MCF 10A (cell line): Measurements from ENCODE around the gene STXBP3. TPM values are rescaled to one million over a fixed set of nuclear protein-coding genes. Genes with fewer than 3 reads are reported as not detected.

Experiments
- BruUV-seq: library from RNA; stranded (reverse); fragments of 400-500 nt; replicated peaks from 2 replicates; lab custom pipeline; 2021; lab: Mats Ljungman, UMichigan
- CTCF ChIA-PET: fragments of 300-600 bp; sonication (Branson Sonifier 250); formaldehyde crosslinking; extraction: SDS; loops from one replicate; lab custom pipeline; 2021; ENCODE audit warnings: antibody characterized with exemption, inconsistent platforms; lab: Yijun Ruan, JAX
- POLR2A ChIA-PET: fragments of 300-600, 350-650 bp; sonication (Branson Sonifier 250); formaldehyde crosslinking; extraction: SDS; loops from one replicate; lab custom pipeline; 2020; ENCODE audit warnings: antibody characterized with exemption, inconsistent platforms; lab: Yijun Ruan, JAX
- DNase-seq: peaks from one replicate; pipeline ENCODE4 v3.0.0-alpha.2; 2018; ENCODE audit not compliant: unreplicated experiment
- H3K27ac Mint-ChIP-seq: one replicate; pipeline ENCODE4 v1.8.0; 2022; ENCODE audit warnings: mild to moderate bottlenecking, low read depth, mixed read lengths; ENCODE audit not compliant: unreplicated experiment
- H3K27me3 Mint-ChIP-seq: one replicate; pipeline ENCODE4 v1.8.0; 2022; ENCODE audit warnings: mixed read lengths; ENCODE audit not compliant: insufficient read depth, unreplicated experiment
- H3K36me3 Mint-ChIP-seq: one replicate; pipeline ENCODE4 v1.8.0; 2022; ENCODE audit warnings: mild to moderate bottlenecking, moderate library complexity, mixed read lengths; ENCODE audit not compliant: insufficient read depth, unreplicated experiment
- H3K4me1 Mint-ChIP-seq: one replicate; pipeline ENCODE4 v1.8.0; 2022; ENCODE audit warnings: mixed read lengths; ENCODE audit not compliant: insufficient read depth, unreplicated experiment
- H3K4me3 Mint-ChIP-seq: one replicate; pipeline ENCODE4 v1.8.0; 2022; ENCODE audit warnings: mild to moderate bottlenecking, moderate library complexity, mixed read lengths; ENCODE audit not compliant: unreplicated experiment
- H3K9me3 Mint-ChIP-seq: one replicate; pipeline ENCODE4 v1.8.0; 2022; ENCODE audit warnings: mixed read lengths; ENCODE audit not compliant: unreplicated experiment
- intact Hi-C: fragments of 100-400 bp; cut with micrococcal nuclease; formaldehyde crosslinking; loops from 2 replicates; pipeline ENCODE4 v1.14.1; 2022
- total RNA-seq: library from RNA; stranded (reverse); gene quantifications from 2 replicates; pipeline ENCODE4 v1.2.3, GENCODE V29; 2022
- TF ChIP-seq, protein P1 (sequence below): fragments of 200-600 bp; IDR thresholded peaks from one replicate; pipeline ENCODE4 v1.8.0; 2022; ENCODE audit warnings: antibody characterized with exemption, mild to moderate bottlenecking; ENCODE audit not compliant: unreplicated experiment

Gene STXBP3
- total RNA-seq, 1 experiment from 2014 or later = 47.4 TPM

DNA sequence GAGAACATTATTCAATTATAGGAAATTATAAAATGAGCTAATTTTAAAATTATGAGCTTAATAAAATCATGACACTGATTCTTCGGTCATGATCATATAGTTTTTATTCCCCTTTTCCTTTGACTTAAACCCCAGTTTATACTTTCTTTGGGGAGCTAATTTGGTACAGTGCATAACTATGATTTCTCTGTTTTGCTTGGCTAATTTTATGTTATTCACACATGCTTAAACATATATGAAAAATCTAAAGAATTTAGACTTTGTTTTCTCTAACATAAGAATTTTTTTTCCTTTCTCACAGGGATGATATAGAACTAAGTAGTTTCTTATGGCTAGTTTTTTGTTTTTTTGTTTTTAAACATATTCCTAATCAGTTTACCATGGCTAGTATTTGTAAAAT, 52.5 kb downstream of the STXBP3 start:
- no peak for DNase-seq
- TF ChIP-seq, protein P1, sequence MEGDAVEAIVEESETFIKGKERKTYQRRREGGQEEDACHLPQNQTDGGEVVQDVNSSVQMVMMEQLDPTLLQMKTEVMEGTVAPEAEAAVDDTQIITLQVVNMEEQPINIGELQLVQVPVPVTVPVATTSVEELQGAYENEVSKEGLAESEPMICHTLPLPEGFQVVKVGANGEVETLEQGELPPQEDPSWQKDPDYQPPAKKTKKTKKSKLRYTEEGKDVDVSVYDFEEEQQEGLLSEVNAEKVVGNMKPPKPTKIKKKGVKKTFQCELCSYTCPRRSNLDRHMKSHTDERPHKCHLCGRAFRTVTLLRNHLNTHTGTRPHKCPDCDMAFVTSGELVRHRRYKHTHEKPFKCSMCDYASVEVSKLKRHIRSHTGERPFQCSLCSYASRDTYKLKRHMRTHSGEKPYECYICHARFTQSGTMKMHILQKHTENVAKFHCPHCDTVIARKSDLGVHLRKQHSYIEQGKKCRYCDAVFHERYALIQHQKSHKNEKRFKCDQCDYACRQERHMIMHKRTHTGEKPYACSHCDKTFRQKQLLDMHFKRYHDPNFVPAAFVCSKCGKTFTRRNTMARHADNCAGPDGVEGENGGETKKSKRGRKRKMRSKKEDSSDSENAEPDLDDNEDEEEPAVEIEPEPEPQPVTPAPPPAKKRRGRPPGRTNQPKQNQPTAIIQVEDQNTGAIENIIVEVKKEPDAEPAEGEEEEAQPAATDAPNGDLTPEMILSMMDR = no peak
- Mint-ChIP-seq H3K9me3 (no peaks in the 10 kb centered on the region), H3K4me3 (no peak overlapping the region), H3K36me3 (peaks cover 85% of the 10 kb centered on the region), H3K4me1 (peaks cover 7% of the 10 kb centered on the region), H3K27me3 (no peaks in the 10 kb centered on the region), H3K27ac (no peak overlapping the region)
- intact Hi-C loops = no loop called here
- POLR2A ChIA-PET = interaction anchor here (0.5 to 0.9 kb wide), 3 partner anchors 18 to 214 kb away, joined by 3 read pairs; no protein-coding TSS in a partner anchor
- no TSS peak for BruUV-seq
- CTCF ChIA-PET = interaction anchor here (0.6 kb wide), 2 partner anchors 169 to 201 kb away, joined by 3 to 6 read pairs; no protein-coding TSS in a partner anchor

DNA sequence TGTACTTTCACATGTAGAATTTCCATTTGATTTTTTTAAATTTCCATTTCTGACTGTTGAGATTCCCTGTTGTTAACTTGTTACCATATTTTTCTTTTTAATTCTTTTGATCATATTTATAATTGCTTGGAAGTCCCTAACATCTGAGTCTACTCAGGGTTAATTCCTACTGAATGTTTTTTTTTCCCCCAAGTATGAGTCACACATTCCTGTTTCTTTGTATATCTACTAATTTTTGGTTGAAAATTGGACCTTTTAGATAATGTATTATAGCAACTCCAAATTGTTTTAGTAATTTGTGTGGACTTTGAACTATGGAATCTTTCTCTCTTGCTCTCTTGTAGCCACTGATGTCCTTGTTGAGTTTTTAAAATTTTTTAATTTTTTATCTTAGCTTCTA, 54.6 kb downstream of the STXBP3 start:
- Mint-ChIP-seq H3K4me1 (peaks cover 7% of the 10 kb centered on the region), H3K36me3 (peaks cover 83% of the 10 kb centered on the region), H3K27me3 (no peaks in the 10 kb centered on the region), H3K9me3 (no peaks in the 10 kb centered on the region), H3K27ac (peak overlapping the region; percentile 72), H3K4me3 (no peak overlapping the region)
- intact Hi-C loops = no loop called here
- DNase-seq = no peak
- POLR2A ChIA-PET = interaction anchor here (0.7 kb wide), 1 partner anchor 11 kb away, joined by 5 read pairs; no protein-coding TSS in a partner anchor
- TF ChIP-seq, protein P1 = no peak
- CTCF ChIA-PET = interaction anchor here (0.7 kb wide), 1 partner anchor 690 kb away, joined by 3 read pairs; no protein-coding TSS in a partner anchor
- BruUV-seq = no TSS peak

DNA sequence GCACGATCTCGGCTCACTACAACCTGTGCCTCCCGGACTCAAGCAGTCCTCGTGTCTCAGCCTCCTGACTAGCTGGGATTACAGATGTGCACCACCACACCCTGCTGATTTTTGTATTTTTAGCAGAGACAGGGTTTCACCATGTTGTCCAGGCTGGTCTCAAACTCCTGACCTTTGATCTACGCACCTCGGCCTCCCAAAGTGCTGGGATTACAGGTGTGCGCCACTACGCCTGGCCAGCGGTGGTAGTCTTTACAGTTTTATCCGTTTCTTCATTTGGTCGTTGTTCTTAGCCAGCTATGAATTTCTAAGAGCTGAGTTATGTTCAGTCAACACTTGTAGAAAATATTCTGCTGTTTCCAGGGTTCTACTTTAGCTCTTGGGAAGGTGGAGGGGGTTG, 57.1 kb downstream of the STXBP3 start:
- H3K4me1 Mint-ChIP-seq = peaks cover 7% of the 10 kb centered on the region
- peak overlapping the region; percentile 88 for H3K27ac Mint-ChIP-seq
- H3K4me3 Mint-ChIP-seq = no peak overlapping the region
- H3K36me3 Mint-ChIP-seq = peaks cover 83% of the 10 kb centered on the region
- POLR2A ChIA-PET = no interaction called here
- H3K27me3 Mint-ChIP-seq = no peaks in the 10 kb centered on the region
- TF ChIP-seq, protein P1 = no peak
- H3K9me3 Mint-ChIP-seq = no peaks in the 10 kb centered on the region
- intact Hi-C loops = no loop called here
- CTCF ChIA-PET = interaction anchor here (0.6 to 0.7 kb wide), 2 partner anchors 83 to 1213 kb away, joined by 3 to 6 read pairs; no protein-coding TSS in a partner anchor
- BruUV-seq = no TSS peak
- no peak for DNase-seq

DNA sequence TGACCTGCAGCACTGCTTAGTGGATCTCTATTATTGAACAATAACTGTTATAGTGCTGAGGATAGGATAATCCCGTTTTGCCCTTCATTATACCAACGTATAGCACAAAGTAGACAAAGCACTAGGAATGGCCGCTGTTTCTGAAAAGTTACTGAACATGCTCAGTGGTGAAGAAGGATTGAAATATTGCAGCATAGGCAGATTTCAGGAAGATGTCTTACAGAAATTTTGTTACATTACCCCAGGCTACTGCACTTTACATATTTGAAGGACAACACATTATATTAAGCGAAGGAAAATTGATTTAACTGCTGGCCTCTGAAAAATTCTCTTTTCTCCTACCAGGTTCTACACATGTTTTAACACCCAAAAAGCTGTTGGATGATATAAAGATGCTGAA, 62.0 kb downstream of the STXBP3 start:
- H3K9me3 Mint-ChIP-seq = no peaks in the 10 kb centered on the region
- ChIA-PET POLR2A (no interaction called here), CTCF (no interaction called here)
- no peaks in the 10 kb centered on the region for H3K27me3 Mint-ChIP-seq
- H3K36me3 Mint-ChIP-seq = peaks cover 63% of the 10 kb centered on the region
- no peak overlapping the region for H3K4me3 Mint-ChIP-seq
- no peak for DNase-seq
- intact Hi-C loops = no loop called here
- BruUV-seq = no TSS peak
- no peak overlapping the region for H3K27ac Mint-ChIP-seq
- TF ChIP-seq, protein P1 = no peak
- no peaks in the 10 kb centered on the region for H3K4me1 Mint-ChIP-seq
